ENCODE data around the gene FRYL.

The FRYL gene

DNA sequence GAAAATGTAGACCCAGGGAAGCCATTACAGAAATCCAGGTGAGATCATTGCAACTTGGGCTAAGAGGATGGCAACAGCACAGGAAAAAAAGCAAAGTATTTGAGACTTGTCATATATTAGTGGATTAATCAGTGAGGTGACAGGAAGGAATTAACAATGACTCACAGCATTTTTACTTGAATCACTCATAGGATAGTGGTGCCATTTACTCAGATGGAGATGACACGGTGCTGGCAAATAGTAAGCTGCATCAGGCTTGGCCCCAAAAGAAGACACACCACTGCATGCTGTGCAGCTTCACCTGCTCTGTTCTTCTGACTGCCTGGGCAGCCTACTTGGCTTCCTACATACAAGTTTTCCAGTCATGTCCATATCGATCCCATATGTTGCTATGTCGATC, 144.8 kb downstream of the FRYL start:
- TF ChIP-seq, protein P1, sequence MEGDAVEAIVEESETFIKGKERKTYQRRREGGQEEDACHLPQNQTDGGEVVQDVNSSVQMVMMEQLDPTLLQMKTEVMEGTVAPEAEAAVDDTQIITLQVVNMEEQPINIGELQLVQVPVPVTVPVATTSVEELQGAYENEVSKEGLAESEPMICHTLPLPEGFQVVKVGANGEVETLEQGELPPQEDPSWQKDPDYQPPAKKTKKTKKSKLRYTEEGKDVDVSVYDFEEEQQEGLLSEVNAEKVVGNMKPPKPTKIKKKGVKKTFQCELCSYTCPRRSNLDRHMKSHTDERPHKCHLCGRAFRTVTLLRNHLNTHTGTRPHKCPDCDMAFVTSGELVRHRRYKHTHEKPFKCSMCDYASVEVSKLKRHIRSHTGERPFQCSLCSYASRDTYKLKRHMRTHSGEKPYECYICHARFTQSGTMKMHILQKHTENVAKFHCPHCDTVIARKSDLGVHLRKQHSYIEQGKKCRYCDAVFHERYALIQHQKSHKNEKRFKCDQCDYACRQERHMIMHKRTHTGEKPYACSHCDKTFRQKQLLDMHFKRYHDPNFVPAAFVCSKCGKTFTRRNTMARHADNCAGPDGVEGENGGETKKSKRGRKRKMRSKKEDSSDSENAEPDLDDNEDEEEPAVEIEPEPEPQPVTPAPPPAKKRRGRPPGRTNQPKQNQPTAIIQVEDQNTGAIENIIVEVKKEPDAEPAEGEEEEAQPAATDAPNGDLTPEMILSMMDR (IDR thresholded peaks at IDR 0.05; ENCODE audit: unreplicated experiment in 3 of 3), result no peak
- Mint-ChIP-seq H3K36me3 (ENCODE audit: low read depth) (no peaks in the 10 kb centered on the region), H3K4me1 (no peaks in the 10 kb centered on the region), H3K9me3 (no peaks in the 10 kb centered on the region), H3K4me3 (no peak overlapping the region), H3K27ac (no peak overlapping the region), H3K27me3 (ENCODE audit: low read depth) (no peaks in the 10 kb centered on the region)

- TF ChIP-seq, protein P1 (IDR thresholded peaks at IDR 0.05; ENCODE audit: unreplicated experiment in 3 of 3), result no peak
- H3K4me3 Mint-ChIP-seq, result no peak overlapping the region
- H3K27ac Mint-ChIP-seq, result no peak overlapping the region
- no peaks in the 10 kb centered on the region for H3K9me3 Mint-ChIP-seq
- H3K27me3 Mint-ChIP-seq (ENCODE audit: low read depth), result no peaks in the 10 kb centered on the region
- no peaks in the 10 kb centered on the region for H3K36me3 Mint-ChIP-seq (ENCODE audit: low read depth)
- no peaks in the 10 kb centered on the region for H3K4me1 Mint-ChIP-seq
Observed at GRCh38 chr4:48634688-48635308, 145.3 kb downstream of the FRYL start.

- Mint-ChIP-seq H3K36me3 (ENCODE audit: low read depth) (no peaks in the 10 kb centered on the region), H3K27ac (no peak overlapping the region), H3K4me3 (no peak overlapping the region), H3K27me3 (ENCODE audit: low read depth) (no peaks in the 10 kb centered on the region), H3K4me1 (no peaks in the 10 kb centered on the region), H3K9me3 (no peaks in the 10 kb centered on the region)
- TF ChIP-seq, protein P1 (IDR thresholded peaks at IDR 0.05; ENCODE audit: unreplicated experiment in 3 of 3), result no peak
Observed at GRCh38 chr4:48633657-48634056, 146.4 kb downstream of the FRYL start.

GRCh38 chr4:48629458-48629857, 150.6 kb downstream of the FRYL start:
- H3K27me3 Mint-ChIP-seq (ENCODE audit: low read depth), result no peaks in the 10 kb centered on the region
- H3K27ac Mint-ChIP-seq, result no peak overlapping the region
- no peaks in the 10 kb centered on the region for H3K4me1 Mint-ChIP-seq
- no peak overlapping the region for H3K4me3 Mint-ChIP-seq
- TF ChIP-seq, protein P1 (IDR thresholded peaks at IDR 0.05; ENCODE audit: unreplicated experiment in 3 of 3), result no peak
- H3K9me3 Mint-ChIP-seq, result no peaks in the 10 kb centered on the region
- H3K36me3 Mint-ChIP-seq (ENCODE audit: low read depth), result peaks cover 8% of the 10 kb centered on the region

- H3K36me3 Mint-ChIP-seq (ENCODE audit: low read depth), result peaks cover 28% of the 10 kb centered on the region
- H3K9me3 Mint-ChIP-seq, result no peaks in the 10 kb centered on the region
- H3K4me1 Mint-ChIP-seq, result no peaks in the 10 kb centered on the region
Observed at GRCh38 chr4:48623182-48623780, 156.8 kb downstream of the FRYL start.

More at GRCh38 chr4:48623182-48623780, 156.8 kb downstream of the FRYL start:
- H3K27me3 Mint-ChIP-seq (ENCODE audit: low read depth), result no peaks in the 10 kb centered on the region
- TF ChIP-seq, protein P1 (IDR thresholded peaks at IDR 0.05; ENCODE audit: unreplicated experiment in 3 of 3), result no peak
- no peak overlapping the region for H3K27ac Mint-ChIP-seq
- H3K4me3 Mint-ChIP-seq, result no peak overlapping the region

Data from nephron (organoid).